Breast epithelium (tissue), 3 donors: ENCODE results near the gene CHST2.

Experiments used
- POLR2A ChIP-seq: fragments of 450-650 bp; IDR thresholded peaks from one replicate; pipeline ENCODE4 v1.6.1; 2016; ENCODE audit warnings: antibody characterized with exemption, mild to moderate bottlenecking, moderate library complexity
- POLR2AphosphoS5 ChIP-seq, 3 donors: sonication (generic); formaldehyde crosslinking; IDR thresholded peaks; one replicate each; pipeline ENCODE4 v1.6.1; 2017; ENCODE audit warnings: antibody characterized with exemption in 3 of 3
- TF ChIP-seq, protein P1 (sequence below), 3 donors: fragments of 450-650 bp; IDR thresholded peaks; one replicate each; pipeline ENCODE4 v1.5.1; 2016 to 2017; ENCODE audit warnings: antibody characterized with exemption in 3 of 3, mild to moderate bottlenecking in 3 of 3, moderate library complexity in 3 of 3

DNA sequence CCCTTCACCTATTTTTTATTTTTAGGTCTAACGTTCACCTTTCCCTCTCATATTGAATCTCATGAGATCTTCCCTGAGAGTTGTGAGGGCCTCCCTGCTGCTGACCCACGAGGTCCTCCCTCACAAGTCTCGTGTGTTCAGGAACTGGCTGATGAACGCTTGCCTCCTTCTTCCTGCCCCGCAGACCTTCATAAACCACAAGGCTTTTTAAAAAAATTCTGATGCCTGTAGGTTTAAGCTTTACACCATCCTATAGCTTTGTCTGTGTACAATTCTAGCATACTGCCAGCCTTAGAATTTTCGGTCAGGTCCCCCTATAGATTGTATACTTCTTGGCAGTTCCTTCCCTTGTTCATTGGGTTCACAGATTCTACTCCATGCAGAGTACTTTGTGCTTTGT is 50.5 kb downstream of the CHST2 start:
- TF ChIP-seq, protein P1, sequence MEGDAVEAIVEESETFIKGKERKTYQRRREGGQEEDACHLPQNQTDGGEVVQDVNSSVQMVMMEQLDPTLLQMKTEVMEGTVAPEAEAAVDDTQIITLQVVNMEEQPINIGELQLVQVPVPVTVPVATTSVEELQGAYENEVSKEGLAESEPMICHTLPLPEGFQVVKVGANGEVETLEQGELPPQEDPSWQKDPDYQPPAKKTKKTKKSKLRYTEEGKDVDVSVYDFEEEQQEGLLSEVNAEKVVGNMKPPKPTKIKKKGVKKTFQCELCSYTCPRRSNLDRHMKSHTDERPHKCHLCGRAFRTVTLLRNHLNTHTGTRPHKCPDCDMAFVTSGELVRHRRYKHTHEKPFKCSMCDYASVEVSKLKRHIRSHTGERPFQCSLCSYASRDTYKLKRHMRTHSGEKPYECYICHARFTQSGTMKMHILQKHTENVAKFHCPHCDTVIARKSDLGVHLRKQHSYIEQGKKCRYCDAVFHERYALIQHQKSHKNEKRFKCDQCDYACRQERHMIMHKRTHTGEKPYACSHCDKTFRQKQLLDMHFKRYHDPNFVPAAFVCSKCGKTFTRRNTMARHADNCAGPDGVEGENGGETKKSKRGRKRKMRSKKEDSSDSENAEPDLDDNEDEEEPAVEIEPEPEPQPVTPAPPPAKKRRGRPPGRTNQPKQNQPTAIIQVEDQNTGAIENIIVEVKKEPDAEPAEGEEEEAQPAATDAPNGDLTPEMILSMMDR (IDR thresholded peaks at IDR 0.05), result no peak
- TF ChIP-seq POLR2AphosphoS5 (IDR thresholded peaks at IDR 0.05) (no peak), POLR2A (no peak)
